SKM-1 (cell line): Measurements from ENCODE around the gene SENP7.
"Not testable (repeated sequence)": the region's sequence is repeated elsewhere in the genome, so short reads cannot be mapped to it uniquely, and the experiment has no call there.

Experiments used
- DNase-seq: peaks from one replicate; lab custom pipeline; 2025; ENCODE audit not compliant: unreplicated experiment; lab: John Stamatoyannopoulos, UW

SENP7 gene, protein sequence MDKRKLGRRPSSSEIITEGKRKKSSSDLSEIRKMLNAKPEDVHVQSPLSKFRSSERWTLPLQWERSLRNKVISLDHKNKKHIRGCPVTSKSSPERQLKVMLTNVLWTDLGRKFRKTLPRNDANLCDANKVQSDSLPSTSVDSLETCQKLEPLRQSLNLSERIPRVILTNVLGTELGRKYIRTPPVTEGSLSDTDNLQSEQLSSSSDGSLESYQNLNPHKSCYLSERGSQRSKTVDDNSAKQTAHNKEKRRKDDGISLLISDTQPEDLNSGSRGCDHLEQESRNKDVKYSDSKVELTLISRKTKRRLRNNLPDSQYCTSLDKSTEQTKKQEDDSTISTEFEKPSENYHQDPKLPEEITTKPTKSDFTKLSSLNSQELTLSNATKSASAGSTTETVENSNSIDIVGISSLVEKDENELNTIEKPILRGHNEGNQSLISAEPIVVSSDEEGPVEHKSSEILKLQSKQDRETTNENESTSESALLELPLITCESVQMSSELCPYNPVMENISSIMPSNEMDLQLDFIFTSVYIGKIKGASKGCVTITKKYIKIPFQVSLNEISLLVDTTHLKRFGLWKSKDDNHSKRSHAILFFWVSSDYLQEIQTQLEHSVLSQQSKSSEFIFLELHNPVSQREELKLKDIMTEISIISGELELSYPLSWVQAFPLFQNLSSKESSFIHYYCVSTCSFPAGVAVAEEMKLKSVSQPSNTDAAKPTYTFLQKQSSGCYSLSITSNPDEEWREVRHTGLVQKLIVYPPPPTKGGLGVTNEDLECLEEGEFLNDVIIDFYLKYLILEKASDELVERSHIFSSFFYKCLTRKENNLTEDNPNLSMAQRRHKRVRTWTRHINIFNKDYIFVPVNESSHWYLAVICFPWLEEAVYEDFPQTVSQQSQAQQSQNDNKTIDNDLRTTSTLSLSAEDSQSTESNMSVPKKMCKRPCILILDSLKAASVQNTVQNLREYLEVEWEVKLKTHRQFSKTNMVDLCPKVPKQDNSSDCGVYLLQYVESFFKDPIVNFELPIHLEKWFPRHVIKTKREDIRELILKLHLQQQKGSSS

DNA sequence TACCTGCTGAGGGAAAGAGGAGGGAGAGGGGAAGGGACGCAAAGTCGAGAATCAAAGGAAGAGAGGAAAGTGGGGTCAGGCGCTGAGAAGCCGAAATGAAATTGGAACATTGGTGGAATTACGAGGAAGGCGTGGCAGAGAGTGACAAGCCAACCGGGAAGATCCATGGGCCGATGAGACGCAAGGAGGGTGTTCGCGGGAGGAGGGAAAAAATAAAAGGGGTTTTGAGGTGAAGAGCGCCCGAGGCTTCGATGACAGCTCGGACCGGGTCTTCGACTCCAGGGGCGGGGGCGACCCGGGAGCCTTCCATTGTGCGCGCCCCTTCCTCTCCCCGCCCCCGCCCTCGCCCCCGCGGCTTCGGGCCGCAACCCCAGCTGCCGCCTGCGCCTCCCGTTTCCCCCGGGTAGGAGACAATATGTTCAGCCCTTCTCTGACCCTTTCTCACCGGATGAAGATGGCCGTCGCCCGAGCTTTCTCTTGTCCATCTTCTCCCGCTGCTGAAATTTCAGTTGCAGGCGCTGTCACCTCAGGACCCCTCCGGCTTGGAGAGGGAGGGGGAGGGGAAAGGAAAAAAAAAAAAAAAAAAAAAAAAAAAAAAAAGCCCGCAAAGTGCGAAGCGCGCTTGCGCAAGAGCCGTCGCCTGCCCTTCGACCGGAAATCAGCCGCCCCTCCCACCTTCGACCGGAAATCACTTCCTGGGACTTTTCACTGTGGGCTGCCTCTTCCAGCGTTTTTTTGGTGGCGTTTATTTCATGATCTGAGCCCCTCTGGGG, at the start of gene SENP7:
TSS of gene SENP7 (minus strand) at position 567 of the 773 bp plus-strand sequence. CDS start at position 485, 82 bp downstream.
- DNase-seq = peak; percentile 75

GRCh38 chr3:101561630-101562328, 48.8 kb upstream of the SENP7 start, which contains the start of gene TRMT10C:
TSS of gene TRMT10C (plus strand) at chr3:101561868. CDS start at chr3:101564782, 2,914 bp downstream.
- DNase-seq = peak; percentile 84

GRCh38 chr3:101556064-101556463, 43.1 kb upstream of the SENP7 start:
- no peak for DNase-seq

GRCh38 chr3:101553381-101553780, 40.4 kb upstream of the SENP7 start:
- not testable (repeated sequence) for DNase-seq

- DNase-seq = not testable (repeated sequence)
These were observed 38.5 kb upstream of the SENP7 start for GRCh38 chr3:101551359-101552081.

- DNase-seq = no peak
These were observed 36.5 kb upstream of the SENP7 start for GRCh38 chr3:101549473-101549872.

- DNase-seq = no peak
These were observed 35.6 kb upstream of the SENP7 start for GRCh38 chr3:101548527-101549105.

GRCh38 chr3:101544161-101544850, 31.3 kb upstream of the SENP7 start:
- no peak for DNase-seq

GRCh38 chr3:101542957-101543356, 29.9 kb upstream of the SENP7 start:
- no peak for DNase-seq

DNA sequence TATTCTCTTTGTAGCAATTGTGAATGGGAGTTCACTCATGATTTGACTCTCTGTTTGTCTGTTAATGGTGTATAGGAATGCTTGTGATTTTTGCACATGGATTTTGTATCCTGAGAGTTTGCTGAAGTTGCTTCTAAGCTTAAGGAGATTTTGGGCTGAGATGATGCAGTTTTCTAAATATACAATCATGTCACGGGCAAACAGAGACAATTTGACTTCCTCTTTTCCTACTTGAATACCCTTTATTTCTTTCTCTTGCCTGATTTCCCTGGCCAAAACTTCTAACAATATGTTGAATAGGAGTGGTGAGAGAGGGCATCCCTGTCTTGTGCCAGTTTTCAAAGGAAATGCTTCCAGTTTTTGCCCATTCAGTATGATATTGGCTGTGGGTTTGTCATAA, 23.9 kb upstream of the SENP7 start:
- DNase-seq = not testable (repeated sequence)

DNA sequence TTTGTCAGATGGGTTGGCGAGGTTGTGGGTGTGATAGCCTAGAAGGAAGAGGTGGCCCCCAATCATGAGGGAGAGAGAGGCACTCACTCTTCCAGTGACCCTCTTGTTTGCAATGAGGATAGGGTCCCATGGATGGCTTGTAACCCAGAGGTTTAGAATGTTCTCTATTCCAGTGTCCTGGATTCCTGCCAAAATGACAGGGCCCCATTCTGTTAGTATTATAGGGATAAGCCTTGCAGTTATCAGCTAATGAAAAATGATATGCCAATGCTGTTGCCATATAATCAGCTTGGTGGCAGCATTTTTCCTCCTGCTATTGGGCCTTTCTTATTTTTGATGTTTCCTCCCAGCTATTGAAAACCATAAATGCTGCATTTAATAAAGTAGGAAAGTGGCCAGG, 23.3 kb upstream of the SENP7 start:
- DNase-seq = no peak

DNA sequence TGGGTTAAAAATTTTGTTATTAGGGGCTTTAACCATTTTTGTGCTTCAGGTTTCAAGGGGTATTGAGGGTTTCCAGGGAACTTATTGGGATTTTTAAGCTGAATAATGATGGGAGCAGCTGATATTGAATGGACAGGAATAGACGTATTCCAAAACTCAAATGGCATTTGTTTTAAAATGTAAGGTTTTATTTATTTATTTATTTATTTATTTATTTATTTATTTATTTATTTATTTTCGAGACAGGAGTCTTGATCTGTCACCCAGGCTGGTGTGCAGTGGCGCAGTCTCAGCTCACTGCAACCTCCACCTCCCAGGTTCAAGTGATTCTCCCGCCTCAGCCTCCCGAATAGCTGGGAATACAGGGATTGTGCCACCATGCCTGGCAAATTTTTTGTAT, 22.2 kb upstream of the SENP7 start:
- no peak for DNase-seq

GRCh38 chr3:101533603-101533968, 20.6 kb upstream of the SENP7 start:
- no peak for DNase-seq

DNA sequence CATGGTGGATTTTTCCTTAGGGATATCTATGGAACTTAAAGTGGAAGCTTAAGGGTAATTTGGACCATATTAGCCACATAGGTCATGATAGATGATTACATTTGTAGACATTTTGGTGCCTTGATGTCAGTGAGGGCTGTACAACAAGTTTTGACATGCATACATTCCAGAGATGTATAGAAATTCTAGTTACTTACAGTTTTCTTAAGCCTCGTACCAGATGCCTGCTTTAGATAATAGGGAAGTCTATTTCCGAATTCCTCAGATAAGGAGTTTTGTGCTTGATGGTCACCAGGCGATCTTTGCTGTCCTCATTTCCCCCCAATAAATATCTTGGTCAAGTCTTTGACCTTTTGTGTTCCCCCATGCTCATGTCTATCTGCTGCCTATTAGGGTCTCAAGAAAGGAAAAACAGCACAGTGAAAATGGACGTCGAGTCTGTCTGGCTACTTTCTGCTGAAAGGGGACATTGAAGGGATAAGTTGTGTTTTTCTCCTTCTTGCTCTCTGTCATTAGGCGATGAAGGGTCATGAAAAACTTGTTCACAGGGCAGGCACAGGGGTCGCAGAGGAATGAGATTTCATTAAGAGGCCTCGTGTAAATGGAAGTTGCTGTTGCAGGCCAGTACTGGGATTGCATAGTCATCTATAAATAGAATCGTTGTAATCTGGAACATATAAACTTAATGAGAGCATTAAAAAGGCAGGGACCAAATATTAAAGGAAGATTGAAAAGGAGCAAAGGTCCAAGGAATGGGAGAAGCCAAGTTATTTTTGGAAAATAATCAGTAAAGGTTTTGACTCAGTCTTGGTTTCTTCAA, 20.0 kb upstream of the SENP7 start:
- DNase-seq = no peak

DNA sequence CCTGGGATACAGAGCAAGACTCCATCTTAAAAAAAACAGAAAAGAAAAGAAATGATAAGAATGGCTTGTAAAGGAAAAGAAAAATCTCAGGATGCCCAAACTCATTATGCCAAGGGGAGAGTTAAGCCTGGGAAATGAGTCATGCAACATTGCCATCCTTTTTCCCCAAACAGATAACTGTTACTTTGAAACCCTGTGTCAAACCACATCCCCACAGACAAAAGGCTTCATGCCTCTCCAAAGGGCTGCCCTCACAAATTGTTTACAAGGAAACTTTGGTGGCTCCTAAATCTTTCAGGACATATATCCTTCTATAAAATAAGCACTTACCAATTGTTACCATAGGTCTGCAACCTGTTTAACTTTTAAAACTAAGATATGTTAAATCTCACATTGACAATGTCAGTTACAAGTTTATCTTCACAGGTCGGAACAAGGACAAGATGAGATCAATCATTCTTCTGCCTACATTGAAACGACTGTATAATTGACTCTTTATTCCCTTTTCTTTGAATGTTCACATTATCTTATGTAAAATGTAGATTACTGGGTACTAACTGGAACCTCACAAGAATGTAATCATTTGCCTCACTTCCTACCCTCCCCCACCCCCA, 18.6 kb upstream of the SENP7 start:
- DNase-seq = no peak

- no peak for DNase-seq
These were observed 17.7 kb upstream of the SENP7 start for GRCh38 chr3:101530686-101531047.
